CD14-positive monocyte (primary cell): Measurements from ENCODE around the gene AFF1. TPM values are rescaled to one million over a fixed set of nuclear protein-coding genes. Genes with fewer than 3 reads are reported as not detected.

Source experiments
- DNase-seq, 3 donors: peaks; one replicate each; pipeline ENCODE4 v3.0.0-alpha.2; 2011 to 2022
- H2AFZ ChIP-seq: 2 replicates; pipeline ENCODE4 v1.6.0; 2012; ENCODE audit warnings: mild to moderate bottlenecking, low read depth, low read length, inconsistent platforms; ENCODE audit not compliant: insufficient read depth, poor library complexity, severe bottlenecking
- H3K27ac ChIP-seq, 2 donors: 1 replicate in 1 of 2; 2 replicates in 1 of 2; pipeline ENCODE4 v1.5.1; 2012 to 2013; ENCODE audit warnings: low read length in 2 of 2, control low read depth in 1 of 2, inconsistent platforms in 1 of 2, low read depth in 1 of 2, mild to moderate bottlenecking in 1 of 2
- H3K27me3 ChIP-seq, 2 donors: one replicate each; pipeline versions ENCODE4 v1.6.0 to v1.6.1; 2011 to 2013; ENCODE audit warnings: low read length in 2 of 2; ENCODE audit not compliant: control insufficient read depth in 2 of 2, insufficient read depth in 2 of 2
- H3K36me3 ChIP-seq, 2 donors: replicated peaks in 1 of 2; 1 replicate in 1 of 2; 2 replicates in 1 of 2; pipeline versions ENCODE4 v1.5.1 to v1.6.1; 2012 to 2013; ENCODE audit warnings: low read length in 2 of 2, control low read depth in 1 of 2, inconsistent platforms in 1 of 2, mild to moderate bottlenecking in 1 of 2; ENCODE audit not compliant: insufficient read depth in 2 of 2, control insufficient read depth in 1 of 2
- H3K4me1 ChIP-seq, 2 donors: 1 replicate in 1 of 2; 2 replicates in 1 of 2; pipeline versions ENCODE4 v1.5.1 to v1.6.1; 2012 to 2013; ENCODE audit warnings: low read length in 2 of 2, control low read depth in 1 of 2, inconsistent platforms in 1 of 2, mild to moderate bottlenecking in 1 of 2, moderate library complexity in 1 of 2; ENCODE audit not compliant: insufficient read depth in 2 of 2, control insufficient read depth in 1 of 2
- H3K4me2 ChIP-seq: replicated peaks from 2 replicates; pipeline ENCODE3; 2012; ENCODE audit warnings: low read length, moderate library complexity, mild to moderate bottlenecking; ENCODE audit not compliant: poor library complexity, severe bottlenecking; ENCODE audit errors: extremely low read depth
- H3K4me3 ChIP-seq, 3 experiments: fragments of 200-600 bp in 1 of 3; sonication (generic) in 1 of 3; replicated peaks in 1 of 3; 1 replicate in 2 of 3; 2 replicates in 1 of 3; pipeline ENCODE4 v1.5.1; 2011 to 2013; ENCODE audit warnings: low read length in 3 of 3, mild to moderate bottlenecking in 3 of 3, control low read depth in 2 of 3, low read depth in 2 of 3, inconsistent platforms in 1 of 3, moderate library complexity in 1 of 3
- H3K79me2 ChIP-seq: 2 replicates; pipeline ENCODE4 v1.6.0; 2012; ENCODE audit warnings: mild to moderate bottlenecking, control low read depth, inconsistent platforms, low read length, moderate library complexity; ENCODE audit not compliant: insufficient read depth
- H3K9ac ChIP-seq: 2 replicates; pipeline ENCODE4 v1.6.0; 2017; ENCODE audit warnings: low read length, mild to moderate bottlenecking; ENCODE audit not compliant: insufficient read depth, poor library complexity, severe bottlenecking
- H3K9me3 ChIP-seq, 2 donors: replicated peaks in 1 of 2; 1 replicate in 1 of 2; 2 replicates in 1 of 2; pipeline versions ENCODE4 v1.5.1 to v1.6.1; 2012 to 2013; ENCODE audit warnings: low read length in 2 of 2, control low read depth in 1 of 2; ENCODE audit not compliant: control insufficient read depth in 1 of 2, insufficient read depth in 1 of 2
- H4K20me1 ChIP-seq: 2 replicates; pipeline ENCODE4 v1.6.0; 2012; ENCODE audit warnings: mild to moderate bottlenecking, low read length, control low read depth, moderate library complexity; ENCODE audit not compliant: insufficient read depth
- H3K27ac Mint-ChIP-seq, 7 donors: one replicate each; pipeline ENCODE4 v1.8.0; 2020; ENCODE audit warnings: mild to moderate bottlenecking in 7 of 7, mixed read lengths in 7 of 7, moderate library complexity in 6 of 7, inconsistent platforms in 2 of 7
- H3K27me3 Mint-ChIP-seq, 3 donors: one replicate each; pipeline ENCODE4 v1.8.0; 2021 to 2022; ENCODE audit warnings: low read depth in 3 of 3, mild to moderate bottlenecking in 3 of 3, mixed read lengths in 3 of 3, moderate library complexity in 3 of 3, inconsistent platforms in 1 of 3
- H3K36me3 Mint-ChIP-seq, 2 donors: one replicate each; pipeline ENCODE4 v1.8.0; 2020; ENCODE audit warnings: mixed read lengths in 2 of 2, inconsistent platforms in 1 of 2, mild to moderate bottlenecking in 1 of 2
- H3K4me1 Mint-ChIP-seq: one replicate; pipeline ENCODE4 v1.8.0; 2020; ENCODE audit warnings: mild to moderate bottlenecking, mixed read lengths
- H3K4me3 Mint-ChIP-seq, 2 donors: one replicate each; pipeline ENCODE4 v1.8.0; 2020; ENCODE audit warnings: mild to moderate bottlenecking in 2 of 2, mixed read lengths in 2 of 2, moderate library complexity in 1 of 2
- H3K9me3 Mint-ChIP-seq, 7 donors: one replicate each; pipeline ENCODE4 v1.8.0; 2020 to 2022; ENCODE audit warnings: mixed read lengths in 7 of 7, mild to moderate bottlenecking in 6 of 7, moderate library complexity in 6 of 7, inconsistent platforms in 2 of 7
- WGBS: methylation state at CpG from one replicate; pipeline ENCODE4 v1.1.5; 2013; ENCODE audit warnings: missing lambda C conversion rate; ENCODE audit not compliant: insufficient coverage; 5-methylcytosine and 5-hydroxymethylcytosine counted together
- intact Hi-C, 2 donors: fragments of 100-400 bp; cut with micrococcal nuclease; formaldehyde crosslinking; loops; one replicate each; pipeline versions ENCODE4 v1.15.0 to v1.15.1; 2023
- polyA minus RNA-seq: library from RNA; depleted of rRNA, polyadenylated mRNA; stranded (reverse); fragments of >200 nt; gene quantifications from 2 replicates; pipeline ENCODE4 v1.2.3, GENCODE V29; 2012
- polyA plus RNA-seq, 3 donors: library from polyadenylated mRNA; depleted of rRNA in 1 of 3; unstranded in 2 of 3; stranded (reverse) in 1 of 3; fragments of 300-500 nt in 2 of 3; fragments of >200 nt in 1 of 3; fragmentation: Illumina TruSeq in 2 of 3; gene quantifications; 1 replicate in 2 of 3; 2 replicates in 1 of 3; pipeline ENCODE4 v1.2.3, GENCODE V29; 2012 to 2021
- total RNA-seq, 12 experiments: library from RNA in 1 of 12; stranded (reverse) in 1 of 12; fragments of 120-200 nt in 1 of 12; gene quantifications; one replicate each; pipeline ENCODE4 v1.2.4 and lab custom pipeline; 2013 to 2026; ENCODE audit warnings: mixed read lengths in 6 of 12, inconsistent platforms in 1 of 12
- TF ChIP-seq, protein P1 (sequence below): fragments of 200-600 bp; IDR thresholded peaks from one replicate; pipeline ENCODE4 v1.8.0; 2022; ENCODE audit warnings: antibody characterized with exemption, mild to moderate bottlenecking

The AFF1 gene, protein sequence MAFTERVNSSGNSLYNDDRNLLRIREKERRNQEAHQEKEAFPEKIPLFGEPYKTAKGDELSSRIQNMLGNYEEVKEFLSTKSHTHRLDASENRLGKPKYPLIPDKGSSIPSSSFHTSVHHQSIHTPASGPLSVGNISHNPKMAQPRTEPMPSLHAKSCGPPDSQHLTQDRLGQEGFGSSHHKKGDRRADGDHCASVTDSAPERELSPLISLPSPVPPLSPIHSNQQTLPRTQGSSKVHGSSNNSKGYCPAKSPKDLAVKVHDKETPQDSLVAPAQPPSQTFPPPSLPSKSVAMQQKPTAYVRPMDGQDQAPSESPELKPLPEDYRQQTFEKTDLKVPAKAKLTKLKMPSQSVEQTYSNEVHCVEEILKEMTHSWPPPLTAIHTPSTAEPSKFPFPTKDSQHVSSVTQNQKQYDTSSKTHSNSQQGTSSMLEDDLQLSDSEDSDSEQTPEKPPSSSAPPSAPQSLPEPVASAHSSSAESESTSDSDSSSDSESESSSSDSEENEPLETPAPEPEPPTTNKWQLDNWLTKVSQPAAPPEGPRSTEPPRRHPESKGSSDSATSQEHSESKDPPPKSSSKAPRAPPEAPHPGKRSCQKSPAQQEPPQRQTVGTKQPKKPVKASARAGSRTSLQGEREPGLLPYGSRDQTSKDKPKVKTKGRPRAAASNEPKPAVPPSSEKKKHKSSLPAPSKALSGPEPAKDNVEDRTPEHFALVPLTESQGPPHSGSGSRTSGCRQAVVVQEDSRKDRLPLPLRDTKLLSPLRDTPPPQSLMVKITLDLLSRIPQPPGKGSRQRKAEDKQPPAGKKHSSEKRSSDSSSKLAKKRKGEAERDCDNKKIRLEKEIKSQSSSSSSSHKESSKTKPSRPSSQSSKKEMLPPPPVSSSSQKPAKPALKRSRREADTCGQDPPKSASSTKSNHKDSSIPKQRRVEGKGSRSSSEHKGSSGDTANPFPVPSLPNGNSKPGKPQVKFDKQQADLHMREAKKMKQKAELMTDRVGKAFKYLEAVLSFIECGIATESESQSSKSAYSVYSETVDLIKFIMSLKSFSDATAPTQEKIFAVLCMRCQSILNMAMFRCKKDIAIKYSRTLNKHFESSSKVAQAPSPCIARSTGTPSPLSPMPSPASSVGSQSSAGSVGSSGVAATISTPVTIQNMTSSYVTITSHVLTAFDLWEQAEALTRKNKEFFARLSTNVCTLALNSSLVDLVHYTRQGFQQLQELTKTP
- 19.0 TPM for total RNA-seq (2013)
- polyA plus RNA-seq (10 to 100 TPM in 2 of 3 donors, 1 to 10 TPM in 1; 7.5 to 20.9 (median 16.3) TPM), polyA minus RNA-seq (15.2 and 29.3 TPM in 2 replicates), total RNA-seq (lab: John Stamatoyannopoulos, UW) (39.8 to 196 (median 74.2) reads per million in 11 experiments)

DNA sequence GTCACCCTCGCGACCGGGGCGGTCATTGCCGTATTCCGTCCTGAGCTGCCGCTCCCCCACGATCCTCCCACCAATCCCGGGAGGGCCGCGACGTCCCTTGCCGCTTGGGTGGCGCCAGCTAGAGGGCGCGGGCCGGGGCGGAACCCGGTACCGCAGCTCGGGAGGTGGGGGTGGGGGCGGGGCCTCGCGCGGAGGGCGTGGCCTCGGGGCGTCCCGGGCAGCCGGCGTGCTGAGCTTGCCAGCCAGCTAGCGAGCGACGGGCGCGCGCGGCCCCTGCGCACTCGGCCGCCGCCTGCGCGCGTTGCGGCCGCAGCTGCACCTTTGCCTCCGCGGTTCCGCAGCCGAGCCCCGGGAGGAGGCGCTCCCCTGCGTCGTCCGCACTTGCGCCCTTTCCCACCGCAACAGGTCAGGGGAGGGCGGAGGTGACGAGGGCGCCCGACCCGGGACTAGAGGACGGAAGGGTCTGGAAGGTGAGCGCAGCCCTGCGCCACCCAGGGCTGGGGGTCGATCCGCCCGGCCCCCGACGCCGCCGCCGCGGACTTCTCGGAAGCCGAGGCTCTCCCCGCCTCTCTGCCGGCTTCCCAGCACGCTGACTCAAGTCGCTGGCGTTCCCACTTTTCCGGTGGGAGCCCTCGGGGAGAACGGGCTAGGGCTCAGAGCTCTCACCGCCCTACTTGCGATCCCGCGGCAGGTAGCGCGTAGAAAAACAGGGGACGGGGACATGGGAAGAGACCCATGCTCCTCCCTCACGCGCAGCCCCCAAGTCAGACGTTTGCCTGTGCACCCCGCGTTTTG, at the start of gene AFF1:
Gene AFF1, plus strand, starts transcription at position 241 of the 795 bp plus-strand sequence. CDS start 13,523 bp downstream, outside the sequence.
- Histone ChIP-seq H3K4me3 (peak within 1 kb of the TSS; percentile 96 to 98 (median 98)), H3K36me3 (no peaks in the 10 kb centered on the region), H3K27ac (peak within 1 kb of the TSS; percentile 85 to 91), H2AFZ (peak within 1 kb of the TSS; percentile 89), H3K4me2 (peak within 1 kb of the TSS; percentile 97), H3K9me3 (no peaks in the 10 kb centered on the region), H3K4me1 (peaks cover 50 to 52% of the 10 kb centered on the region in 2 donors), H3K79me2 (peaks cover 48% of the 10 kb centered on the region), H4K20me1 (no peaks in the 10 kb centered on the region), H3K27me3 (no peaks in the 10 kb centered on the region), H3K9ac (peak within 1 kb of the TSS; percentile 89)
- WGBS, result under 1% methylated on average over 74 of the region's 97 CpGs
- H3K36me3 Mint-ChIP-seq, result peaks cover 3 to 7% of the 10 kb centered on the region in 2 donors
- peaks cover 45% of the 10 kb centered on the region for H3K4me1 Mint-ChIP-seq
- intact Hi-C loops, result loop anchor here (2.0 to 5.0 kb wide), 3 partner anchors 37 to 72 kb away; no protein-coding TSS in a partner anchor
- TF ChIP-seq, protein P1, sequence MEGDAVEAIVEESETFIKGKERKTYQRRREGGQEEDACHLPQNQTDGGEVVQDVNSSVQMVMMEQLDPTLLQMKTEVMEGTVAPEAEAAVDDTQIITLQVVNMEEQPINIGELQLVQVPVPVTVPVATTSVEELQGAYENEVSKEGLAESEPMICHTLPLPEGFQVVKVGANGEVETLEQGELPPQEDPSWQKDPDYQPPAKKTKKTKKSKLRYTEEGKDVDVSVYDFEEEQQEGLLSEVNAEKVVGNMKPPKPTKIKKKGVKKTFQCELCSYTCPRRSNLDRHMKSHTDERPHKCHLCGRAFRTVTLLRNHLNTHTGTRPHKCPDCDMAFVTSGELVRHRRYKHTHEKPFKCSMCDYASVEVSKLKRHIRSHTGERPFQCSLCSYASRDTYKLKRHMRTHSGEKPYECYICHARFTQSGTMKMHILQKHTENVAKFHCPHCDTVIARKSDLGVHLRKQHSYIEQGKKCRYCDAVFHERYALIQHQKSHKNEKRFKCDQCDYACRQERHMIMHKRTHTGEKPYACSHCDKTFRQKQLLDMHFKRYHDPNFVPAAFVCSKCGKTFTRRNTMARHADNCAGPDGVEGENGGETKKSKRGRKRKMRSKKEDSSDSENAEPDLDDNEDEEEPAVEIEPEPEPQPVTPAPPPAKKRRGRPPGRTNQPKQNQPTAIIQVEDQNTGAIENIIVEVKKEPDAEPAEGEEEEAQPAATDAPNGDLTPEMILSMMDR, result peak; percentile 36
- no peaks in the 10 kb centered on the region for H3K27me3 Mint-ChIP-seq
- DNase-seq, result peak; percentile 88 to 93 (median 92)
- H3K9me3 Mint-ChIP-seq, result no peaks in the 10 kb centered on the region
- peak within 1 kb of the TSS; percentile 97 to 99 for H3K4me3 Mint-ChIP-seq
- H3K27ac Mint-ChIP-seq, result peak within 1 kb of the TSS; percentile 93 to 98 (median 96)
